Astrocyte of the spinal cord (primary cell): ENCODE results near the gene CDK15.

Experiments
- DNase-seq: peaks from one replicate; pipeline ENCODE4 v3.0.0; 2011; ENCODE audit warnings: low read depth, low spot score
- H3K4me3 ChIP-seq: 2 replicates; pipeline ENCODE4 v1.5.1; 2011; ENCODE audit warnings: low read depth, mild to moderate bottlenecking, low read length, moderate library complexity
- CTCF ChIP-seq: IDR thresholded peaks from 2 replicates; pipeline ENCODE4 v1.5.1; 2012; ENCODE audit warnings: low read depth, mild to moderate bottlenecking, low read length, inconsistent platforms
- in situ Hi-C: cut with HindIII; loops from 2 replicates; pipeline ENCODE4 v1.10.0; 2017; ENCODE audit warnings: low sequenced_read_pairs

The CDK15 gene

GRCh38 chr2:201928363-201928762, 122.0 kb downstream of the CDK15 start:
- no peak overlapping the region for H3K4me3 ChIP-seq
- in situ Hi-C loops, result no loop called here
- no peak for TF ChIP-seq CTCF
- no peak for DNase-seq

- no peak overlapping the region for H3K4me3 ChIP-seq
- in situ Hi-C loops, result no loop called here
- no peak for TF ChIP-seq CTCF
- DNase-seq, result no peak
Measured at GRCh38 chr2:201929281-201930026, 123.1 kb downstream of the CDK15 start.

- no peak for DNase-seq
- in situ Hi-C loops, result no loop called here
- no peak overlapping the region for H3K4me3 ChIP-seq
- TF ChIP-seq CTCF, result no peak
Measured at GRCh38 chr2:201930043-201930442, 123.7 kb downstream of the CDK15 start.

- DNase-seq, result no peak
- in situ Hi-C loops, result no loop called here
- no peak overlapping the region for H3K4me3 ChIP-seq
- TF ChIP-seq CTCF, result no peak
Measured at GRCh38 chr2:201930831-201931230, 124.5 kb downstream of the CDK15 start.

GRCh38 chr2:201931475-201931874, 125.1 kb downstream of the CDK15 start:
- in situ Hi-C loops, result no loop called here
- no peak overlapping the region for H3K4me3 ChIP-seq

GRCh38 chr2:201931951-201932350, 125.6 kb downstream of the CDK15 start:
- in situ Hi-C loops, result no loop called here
- TF ChIP-seq CTCF, result no peak
- peak; percentile 64 for DNase-seq
- H3K4me3 ChIP-seq, result no peak overlapping the region

More at GRCh38 chr2:201931475-201931874, 125.1 kb downstream of the CDK15 start:
- no peak for DNase-seq
- no peak for TF ChIP-seq CTCF
